H1 (cell line): ENCODE results near the gene MYPN. TPM values are rescaled to one million over a fixed set of nuclear protein-coding genes. Genes with fewer than 3 reads are reported as not detected.

ENCODE experiments used
- CTCF ChIA-PET: fragments of 300-600 bp; sonication (Branson Sonifier 250); formaldehyde crosslinking; loops from one replicate; lab custom pipeline; 2021; ENCODE audit not compliant: partially characterized antibody; lab: Charles Lee
- POLR2A ChIA-PET: fragments of 300-600 bp; sonication (Branson Sonifier 250); formaldehyde crosslinking; loops from one replicate; lab custom pipeline; 2021; ENCODE audit warnings: inconsistent platforms; ENCODE audit not compliant: partially characterized antibody; lab: Charles Lee
- DNase-seq, 2 experiments: peaks; one replicate each; pipeline versions ENCODE4 v3.0.0 to v3.0.0-alpha.2; 2010 to 2022; ENCODE audit warnings: low spot score in 2 of 2, low read depth in 1 of 2, mixed read lengths in 1 of 2
- FAIRE-seq: peaks from 2 replicates; lab custom pipeline; 2011; peaks lifted over from hg19 to GRCh38; lab: Jason Lieb, UNC
- H2AFZ ChIP-seq: 2 replicates; pipeline ENCODE4 v1.8.1; 2012; ENCODE audit warnings: low read length, inconsistent platforms
- H2AK5ac ChIP-seq: 2 replicates; pipeline ENCODE4 v1.6.1; 2013; ENCODE audit warnings: low read depth, low read length
- H2BK120ac ChIP-seq: replicated peaks from 2 replicates; pipeline ENCODE3; 2013; ENCODE audit warnings: low read depth, low read length, inconsistent platforms
- H2BK12ac ChIP-seq: 2 replicates; pipeline ENCODE4 v1.6.1; 2013; ENCODE audit warnings: low read depth, low read length
- H2BK15ac ChIP-seq: 2 replicates; pipeline ENCODE4 v1.6.1; 2013; ENCODE audit warnings: low read length
- H2BK20ac ChIP-seq: 2 replicates; pipeline ENCODE4 v1.6.1; 2013; ENCODE audit warnings: low read length
- H2BK5ac ChIP-seq: 2 replicates; pipeline ENCODE4 v1.6.1; 2013; ENCODE audit warnings: low read depth, low read length
- H3K14ac ChIP-seq: 2 replicates; pipeline ENCODE4 v1.6.1; 2013; ENCODE audit warnings: inconsistent platforms; ENCODE audit not compliant: insufficient read length
- H3K18ac ChIP-seq: 2 replicates; pipeline ENCODE4 v1.6.1; 2013; ENCODE audit warnings: low read length; ENCODE audit errors: extremely low read depth
- H3K23ac ChIP-seq: 2 replicates; pipeline ENCODE4 v1.6.1; 2013; ENCODE audit warnings: inconsistent platforms; ENCODE audit not compliant: insufficient read length
- H3K23me2 ChIP-seq: 2 replicates; pipeline ENCODE4 v1.6.1; 2013; ENCODE audit warnings: low read depth, low read length
- H3K27ac ChIP-seq: 2 replicates; pipeline ENCODE4 v1.6.1; 2011; ENCODE audit warnings: low read depth, low read length, inconsistent platforms
- H3K27me3 ChIP-seq, 4 experiments: replicated peaks in 1 of 4; 1 replicate in 1 of 4; 2 replicates in 3 of 4; pipeline versions ENCODE4 v1.6.1 to v1.8.1; 2011 to 2013; ENCODE audit warnings: low read length in 3 of 4, mild to moderate bottlenecking in 3 of 4, inconsistent platforms in 2 of 4, mixed read lengths in 2 of 4, moderate library complexity in 1 of 4; ENCODE audit not compliant: control insufficient read depth in 3 of 4, insufficient read depth in 3 of 4; ENCODE audit errors: extremely low read depth in 1 of 4
- H3K36me3 ChIP-seq, 4 experiments: 2 replicates each; pipeline versions ENCODE4 v1.6.1 to v1.8.1; 2011 to 2013; ENCODE audit warnings: mild to moderate bottlenecking in 4 of 4, low read length in 3 of 4, moderate library complexity in 2 of 4, control low read depth in 1 of 4, inconsistent platforms in 1 of 4; ENCODE audit not compliant: insufficient read depth in 4 of 4, control insufficient read depth in 2 of 4
- H3K4ac ChIP-seq: replicated peaks from 2 replicates; pipeline ENCODE3; 2013; ENCODE audit warnings: low read length, low read depth, mixed read lengths, inconsistent platforms; ENCODE audit not compliant: insufficient read length
- H3K4me1 ChIP-seq, 4 experiments: replicated peaks in 1 of 4; 1 replicate in 1 of 4; 2 replicates in 3 of 4; pipeline versions ENCODE4 v1.6.1 to v1.8.1; 2011 to 2013; ENCODE audit warnings: low read length in 3 of 4, inconsistent platforms in 2 of 4, mixed read lengths in 1 of 4; ENCODE audit not compliant: insufficient read depth in 4 of 4, control insufficient read depth in 3 of 4
- H3K4me2 ChIP-seq, 2 experiments: 2 replicates each; pipeline versions ENCODE4 v1.6.1 to v1.8.1; 2011 to 2013; ENCODE audit warnings: low read depth in 2 of 2, low read length in 2 of 2, control low read depth in 1 of 2, inconsistent platforms in 1 of 2, mild to moderate bottlenecking in 1 of 2; ENCODE audit not compliant: insufficient read depth in 1 of 2
- H3K4me3 ChIP-seq, 4 experiments: fragments of 200-600, 300-600 bp in 1 of 4; sonication (generic), shearing (Covaris generic), sonication (Bioruptor Twin) in 1 of 4; 2 replicates each; pipeline versions ENCODE4 v1.5.1 to v1.8.1; 2011 to 2016; ENCODE audit warnings: low read length in 4 of 4, low read depth in 3 of 4, control low read depth in 2 of 4, inconsistent platforms in 2 of 4, mild to moderate bottlenecking in 2 of 4, mixed read lengths in 1 of 4, moderate library complexity in 1 of 4; ENCODE audit not compliant: insufficient read depth in 2 of 4; ENCODE audit errors: extremely low read depth in 1 of 4
- H3K56ac ChIP-seq: replicated peaks from 2 replicates; pipeline ENCODE3; 2013; ENCODE audit warnings: low read depth, mild to moderate bottlenecking, mixed read lengths, low read length, inconsistent platforms; ENCODE audit not compliant: insufficient read length
- H3K79me1 ChIP-seq: 2 replicates; pipeline ENCODE4 v1.6.1; 2013; ENCODE audit warnings: low read depth, low read length, control low read depth
- H3K79me2 ChIP-seq, 2 experiments: 2 replicates each; pipeline versions ENCODE4 v1.6.1 to v1.8.1; 2012 to 2013; ENCODE audit warnings: low read length in 2 of 2, mild to moderate bottlenecking in 2 of 2, inconsistent platforms in 1 of 2; ENCODE audit not compliant: insufficient read depth in 2 of 2, control insufficient read depth in 1 of 2
- H3K9ac ChIP-seq, 4 experiments: replicated peaks in 1 of 4; 1 replicate in 1 of 4; 2 replicates in 3 of 4; pipeline versions ENCODE4 v1.6.1 to v1.8.1; 2011 to 2013; ENCODE audit warnings: low read depth in 3 of 4, low read length in 3 of 4, control low read depth in 2 of 4, mild to moderate bottlenecking in 2 of 4, moderate library complexity in 2 of 4, inconsistent platforms in 1 of 4; ENCODE audit errors: extremely low read depth in 1 of 4
- H3K9me3 ChIP-seq, 2 experiments: 2 replicates each; pipeline versions ENCODE4 v1.6.1 to v1.8.1; 2012 to 2013; ENCODE audit warnings: mild to moderate bottlenecking in 2 of 2, moderate library complexity in 2 of 2, control low read depth in 1 of 2, inconsistent platforms in 1 of 2, low read depth in 1 of 2, low read length in 1 of 2, mixed read lengths in 1 of 2; ENCODE audit not compliant: insufficient read depth in 2 of 2
- H4K20me1 ChIP-seq, 2 experiments: replicated peaks in 1 of 2; 2 replicates each; pipeline versions ENCODE3 to v1.8.1; 2011 to 2013; ENCODE audit warnings: inconsistent platforms in 2 of 2, low read length in 2 of 2, mild to moderate bottlenecking in 1 of 2; ENCODE audit not compliant: insufficient read depth in 2 of 2, control insufficient read depth in 1 of 2
- H4K5ac ChIP-seq: 2 replicates; pipeline ENCODE4 v1.6.1; 2013; ENCODE audit warnings: low read length, low read depth, mixed read lengths, inconsistent platforms; ENCODE audit not compliant: insufficient read length
- H4K8ac ChIP-seq: 2 replicates; pipeline ENCODE4 v1.8.0; 2013; ENCODE audit warnings: mild to moderate bottlenecking, moderate library complexity, low read length, inconsistent platforms; ENCODE audit not compliant: insufficient read depth; ENCODE audit errors: extremely low read depth
- H4K91ac ChIP-seq: replicated peaks from 2 replicates; pipeline ENCODE3; 2013; ENCODE audit warnings: low read length, mixed read lengths, inconsistent platforms; ENCODE audit not compliant: insufficient read length
- BACH1 ChIP-seq: IDR thresholded peaks from 2 replicates; pipeline ENCODE4 v1.6.1; 2012; ENCODE audit warnings: low read length, improper control_type of control experiment
- CHD1 ChIP-seq: IDR thresholded peaks from 2 replicates; pipeline ENCODE4 v1.6.1; 2012; ENCODE audit warnings: low read depth, low read length, improper control_type of control experiment
- CTCF ChIP-seq, 3 experiments: IDR thresholded peaks; 1 replicate in 2 of 3; 2 replicates in 1 of 3; pipeline versions ENCODE4 v1.5.1 to v1.6.1; 2011; ENCODE audit warnings: low read length in 3 of 3, mild to moderate bottlenecking in 3 of 3, inconsistent platforms in 2 of 3, low read depth in 1 of 3, moderate library complexity in 1 of 3; ENCODE audit not compliant: insufficient read depth in 1 of 3; ENCODE audit errors: control extremely low read depth in 1 of 3
- FOSL1 ChIP-seq: IDR thresholded peaks from 2 replicates; pipeline ENCODE4 v1.6.1; 2011; ENCODE audit warnings: mild to moderate bottlenecking, low read depth, low read length, moderate library complexity; ENCODE audit not compliant: insufficient read depth
- GTF2F1 ChIP-seq: IDR thresholded peaks from 2 replicates; pipeline ENCODE4 v1.6.1; 2012; ENCODE audit warnings: low read depth, low read length, improper control_type of control experiment, borderline replicate concordance
- MAFK ChIP-seq: IDR thresholded peaks from 2 replicates; pipeline ENCODE4 v1.6.1; 2012; ENCODE audit warnings: low read depth, mild to moderate bottlenecking, improper control_type of control experiment, low read length
- NANOG ChIP-seq: IDR thresholded peaks from 2 replicates; pipeline ENCODE4 v1.6.1; 2011; ENCODE audit warnings: low read length, low read depth, mild to moderate bottlenecking, inconsistent platforms; ENCODE audit not compliant: insufficient read depth, poor library complexity, severe bottlenecking
- PHF8 ChIP-seq: fragments of 200-600 bp; sonication (generic); conservative IDR thresholded peaks from 2 replicates; pipeline ENCODE4 v1.7.1; 2012; ENCODE audit warnings: low read depth, mild to moderate bottlenecking, inconsistent platforms, low read length, moderate library complexity
- SIRT6 ChIP-seq: IDR thresholded peaks from one replicate; pipeline ENCODE4 v1.7.1; 2012; ENCODE audit warnings: low read length, inconsistent platforms
- SIX5 ChIP-seq: IDR thresholded peaks from 2 replicates; pipeline ENCODE4 v1.6.1; 2011; ENCODE audit warnings: mild to moderate bottlenecking, low read depth, low read length
- TCF12 ChIP-seq: IDR thresholded peaks from 2 replicates; pipeline ENCODE4 v1.6.1; 2011; ENCODE audit warnings: low read depth, mild to moderate bottlenecking, low read length
- WGBS, 2 experiments: shearing (Covaris generic) in 1 of 2; methylation state at CpG; one replicate each; pipeline versions ENCODE4 v1.1.6 to v1.1.7; 2013 to 2015; ENCODE audit warnings: low lambda C conversion rate in 2 of 2, mixed read lengths in 2 of 2, inconsistent platforms in 1 of 2, low coverage in 1 of 2, missing lambda C conversion rate in 1 of 2; ENCODE audit not compliant: insufficient replicate concordance in 2 of 2, insufficient coverage in 1 of 2, insufficient read length in 1 of 2; ENCODE audit errors: extremely low coverage in 1 of 2, missing lambda C conversion rate in 1 of 2; 5-methylcytosine and 5-hydroxymethylcytosine counted together
- polyA plus RNA-seq, 7 experiments: library from polyadenylated mRNA; depleted of rRNA in 3 of 7; stranded (reverse) in 5 of 7; unstranded in 2 of 7; fragments of >200 nt in 5 of 7; fragments of 200-250 nt in 2 of 7; gene quantifications; 1 replicate in 5 of 7; 2 replicates in 1 of 7; 4 replicates in 1 of 7; pipeline versions ENCODE4 v1.2.1 to v1.2.3, GENCODE V29; 2011 to 2013; ENCODE audit warnings: missing spikeins in 2 of 7, mixed read lengths in 2 of 7
- total RNA-seq: library from RNA; stranded (reverse); fragmentation: NEBNext Ultra II Directional; extraction: Animal tissue kit (Norgen Biotek cat#: 25700); gene quantifications from 2 replicates; pipeline ENCODE4 v1.2.1, GENCODE V29; 2021

The MYPN gene
- total and polyA plus RNA-seq, 2 of the 8 experiments (the other 6 are each of a cell fraction or from before 2014, with no cell fraction given) = not detected

- peak overlapping the region; percentile 13 for H4K91ac ChIP-seq
- no peak overlapping the region for H3K4ac ChIP-seq
- FAIRE-seq (no peak), DNase-seq (no peak)
- no peak overlapping the region for H4K8ac ChIP-seq
- H3K4me2 ChIP-seq = no peak overlapping the region
- no peaks in the 10 kb centered on the region for H3K36me3 ChIP-seq
- H3K56ac ChIP-seq = no peak overlapping the region
- no peak overlapping the region for H2BK5ac ChIP-seq
- H3K18ac ChIP-seq = no peak overlapping the region
- no peak overlapping the region for H2AFZ ChIP-seq
- ChIA-PET POLR2A (interaction anchor here (1.0 to 2.7 kb wide), 3 partner anchors 83 to 177 kb away, joined by 3 to 8 read pairs (median 4); partner anchors contain the start of genes HNRNPH3 and PBLD), CTCF (interaction anchor here (0.5 to 7.3 kb wide), 38 partner anchors 9 to 367 kb away, joined by 3 to 49 read pairs (median 4); partner anchors contain the start of genes MYPN and SIRT1)
- H3K23me2 ChIP-seq = no peaks in the 10 kb centered on the region; the same call in 1 of the 2 replicates
- 68% methylated on average over 2 of the region's 2 CpGs; no CpG with 5 or more reads in 1 of the 2 experiments for WGBS, 2 experiments
- H2BK120ac ChIP-seq = no peak overlapping the region
- H3K79me1 ChIP-seq = no peaks in the 10 kb centered on the region
- no peak overlapping the region for H2BK15ac ChIP-seq
- no peak overlapping the region for H3K14ac ChIP-seq
- no peak overlapping the region for H3K27ac ChIP-seq
- no peaks in the 10 kb centered on the region for H4K20me1 ChIP-seq
- H3K79me2 ChIP-seq = no peaks in the 10 kb centered on the region
- H3K23ac ChIP-seq = no peak overlapping the region
- H2BK12ac ChIP-seq = 0 out of 2 replicates have a peak overlapping the region, but pooled peaks have one; percentile 13
- no peaks in the 10 kb centered on the region for H3K9me3 ChIP-seq
- H4K5ac ChIP-seq = no peak overlapping the region
- H3K9ac ChIP-seq = no peak overlapping the region
- no peak overlapping the region for H3K4me3 ChIP-seq
- H2BK20ac ChIP-seq = no peak overlapping the region
- H3K27me3 ChIP-seq = no peaks in the 10 kb centered on the region
- H2AK5ac ChIP-seq = no peak overlapping the region
- peaks cover 0 to 12% (median 9%) of the 10 kb centered on the region in 4 experiments; a peak in 5 of 7 replicates for H3K4me1 ChIP-seq
- TF ChIP-seq PHF8 (no peak), NANOG (no peak), CHD1 (no peak), MAFK (no peak), SIX5 (no peak), TCF12 (no peak), BACH1 (no peak), FOSL1 (no peak), GTF2F1 (no peak), SIRT6 (no peak), CTCF (IDR thresholded peaks at IDR 0.05; ENCODE audit: control extremely low read depth in 1 of 3, insufficient read depth in 1 of 3, low read depth in 1 of 3, low read length in 3 of 3) (no peak)
Measured at GRCh38 chr10:68155615-68156210, 46.4 kb downstream of the MYPN start.
